Sigmoid colon (tissue), 3 donors: ENCODE results near the gene CYB561.

ENCODE experiments used
- POLR2A ChIP-seq, 2 donors: fragments of 450-650 bp; IDR thresholded peaks; one replicate each; pipeline ENCODE4 v1.6.1; 2016; ENCODE audit warnings: antibody characterized with exemption in 2 of 2, mild to moderate bottlenecking in 2 of 2, moderate library complexity in 2 of 2
- TF ChIP-seq, protein P1 (sequence below), 4 experiments: fragments of 450-650 bp in 3 of 4; fragments of 200-600 bp in 1 of 4; IDR thresholded peaks; one replicate each; pipeline ENCODE4 v1.5.1; 2016 to 2019; ENCODE audit warnings: antibody characterized with exemption in 4 of 4, mild to moderate bottlenecking in 3 of 4, moderate library complexity in 2 of 4

DNA sequence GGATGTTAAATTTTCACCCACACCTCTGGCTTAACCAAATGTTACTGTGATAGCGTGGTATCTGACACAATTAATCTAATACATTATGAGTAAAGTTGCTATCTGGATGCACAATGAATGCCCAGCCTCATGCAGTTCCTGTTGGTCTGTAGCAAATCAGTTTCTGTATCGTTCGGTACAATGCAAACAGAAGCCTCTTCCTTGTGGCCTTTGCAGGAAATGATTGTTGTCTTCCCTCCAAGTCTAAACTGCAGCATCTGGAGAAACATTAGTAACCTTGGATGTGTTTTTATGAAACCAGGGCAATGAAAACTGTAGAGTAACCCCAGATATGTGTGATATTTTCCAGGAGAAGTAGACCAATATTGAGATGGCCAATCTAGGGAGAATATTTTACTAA lies 46.8 kb downstream of the CYB561 start:
- TF ChIP-seq POLR2A (IDR thresholded peaks at IDR 0.05): no peak
- TF ChIP-seq, protein P1, sequence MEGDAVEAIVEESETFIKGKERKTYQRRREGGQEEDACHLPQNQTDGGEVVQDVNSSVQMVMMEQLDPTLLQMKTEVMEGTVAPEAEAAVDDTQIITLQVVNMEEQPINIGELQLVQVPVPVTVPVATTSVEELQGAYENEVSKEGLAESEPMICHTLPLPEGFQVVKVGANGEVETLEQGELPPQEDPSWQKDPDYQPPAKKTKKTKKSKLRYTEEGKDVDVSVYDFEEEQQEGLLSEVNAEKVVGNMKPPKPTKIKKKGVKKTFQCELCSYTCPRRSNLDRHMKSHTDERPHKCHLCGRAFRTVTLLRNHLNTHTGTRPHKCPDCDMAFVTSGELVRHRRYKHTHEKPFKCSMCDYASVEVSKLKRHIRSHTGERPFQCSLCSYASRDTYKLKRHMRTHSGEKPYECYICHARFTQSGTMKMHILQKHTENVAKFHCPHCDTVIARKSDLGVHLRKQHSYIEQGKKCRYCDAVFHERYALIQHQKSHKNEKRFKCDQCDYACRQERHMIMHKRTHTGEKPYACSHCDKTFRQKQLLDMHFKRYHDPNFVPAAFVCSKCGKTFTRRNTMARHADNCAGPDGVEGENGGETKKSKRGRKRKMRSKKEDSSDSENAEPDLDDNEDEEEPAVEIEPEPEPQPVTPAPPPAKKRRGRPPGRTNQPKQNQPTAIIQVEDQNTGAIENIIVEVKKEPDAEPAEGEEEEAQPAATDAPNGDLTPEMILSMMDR (IDR thresholded peaks at IDR 0.05): no peak
